ENCODE measurements around the gene KCNMA1. TPM values are rescaled to one million over a fixed set of nuclear protein-coding genes. Genes with fewer than 3 reads are reported as not detected.

Gene KCNMA1
- total and polyA plus RNA-seq, 9 of the 15 experiments (the other 6 are each of a cell fraction or from before 2014, with no cell fraction given) = 0.01 to 0.95 (median 0.15) TPM; not detected in 4

- no peak for TF ChIP-seq ILF3 (IDR thresholded peaks at IDR 0.05; ENCODE audit: borderline replicate concordance)
- TF ChIP-seq LCOR (CRISPR knock-in tag; IDR thresholded peaks at IDR 0.05) = no peak
- TF ChIP-seq KAT2B (IDR thresholded peaks at IDR 0.05; ENCODE audit: low read depth, low read length) = no peak
- no peak for TF ChIP-seq MCM5 (IDR thresholded peaks at IDR 0.05; ENCODE audit: low read depth)
Measured at GRCh38 chr10:77631241-77631640, 6.4 kb downstream of the KCNMA1 start (continued).

DNA sequence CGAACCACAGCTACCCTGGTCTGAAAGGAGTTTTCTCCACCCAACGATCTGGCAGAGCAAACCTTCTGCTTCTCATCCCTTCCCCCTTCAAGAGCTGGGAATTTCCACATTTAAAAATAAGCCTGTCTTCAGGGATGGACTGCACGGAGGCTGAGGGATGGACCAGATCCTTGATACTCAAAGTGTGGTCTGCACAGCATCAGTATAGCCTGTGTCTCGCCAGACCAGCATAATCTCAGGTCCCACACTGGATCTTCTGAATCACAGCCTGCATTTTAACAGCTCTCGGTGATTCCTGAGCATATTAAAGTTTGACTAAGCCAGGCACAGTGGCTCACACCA lies 7.1 kb downstream of the KCNMA1 start:
- ChIA-PET CTCF (ENCODE audit: low intra/inter-chr PET ratio) (no interaction called here), POLR2A (no interaction called here)
- FAIRE-seq (no peak), ATAC-seq (no peak), DNase-seq (ENCODE audit: extremely low read depth in 1 of 4, low spot score in 3 of 4) (no peak)
- intact Hi-C loops (cut with micrococcal nuclease) = no loop called here
- no peaks in the 10 kb centered on the region for H3K79me2 ChIP-seq (ENCODE audit: control insufficient read depth, insufficient read depth, low read length)
- H3K4me3 ChIP-seq = no peak overlapping the region
- no peaks in the 10 kb centered on the region for H3K36me3 ChIP-seq (ENCODE audit: control insufficient read depth, insufficient read depth, low read length)
- H3K4me1 ChIP-seq (replicated peaks in 1 of 2; ENCODE audit: control insufficient read depth in 2 of 2, insufficient read depth in 2 of 2, low read length in 2 of 2) = no peaks in the 10 kb centered on the region
- no peak overlapping the region for H3K4me2 ChIP-seq (ENCODE audit: insufficient read depth, low read length)
- H3K27me3 ChIP-seq (ENCODE audit: control insufficient read depth in 2 of 2, insufficient read depth in 2 of 2, low read length in 2 of 2) = peaks cover 4 to 9% of the 10 kb centered on the region in 2 experiments; a peak in 3 of 5 replicates
- 1% methylated on average over 5 of the region's 5 CpGs for WGBS (ENCODE audit: insufficient coverage, low coverage, missing lambda C conversion rate)
- no peaks in the 10 kb centered on the region; the same call in 1 of the 2 replicates for H4K20me1 ChIP-seq (replicated peaks; ENCODE audit: control insufficient read depth, insufficient read depth, low read length)
- H3K9me3 ChIP-seq (replicated peaks; ENCODE audit: control insufficient read depth, insufficient read depth, low read depth, low read length) = no peaks in the 10 kb centered on the region
- no peaks in the 10 kb centered on the region for H3K9me1 ChIP-seq (ENCODE audit: control insufficient read depth, insufficient read depth, low read length)
- H3K27ac ChIP-seq (ENCODE audit: extremely low read depth, low read depth, low read length) = no peak overlapping the region
- no TSS peak for BruUV-seq (replicated peaks)
- in situ Hi-C loops (cut with MboI) = loop anchor here (25.0 kb wide), 1 partner anchor 243 kb away; no protein-coding TSS in a partner anchor
- no peak overlapping the region for H3K9ac ChIP-seq (ENCODE audit: insufficient read depth in 1 of 2, low read depth in 2 of 2, low read length in 2 of 2)
- no peak overlapping the region for H2AFZ ChIP-seq (ENCODE audit: low read depth, low read length)
- TF ChIP-seq REST (IDR thresholded peaks at IDR 0.05; ENCODE audit: borderline replicate concordance) = no peak
- no peak for TF ChIP-seq REST (CRISPR knock-in tag; IDR thresholded peaks at IDR 0.05; ENCODE audit: low read depth)
- TF ChIP-seq IRF2 (CRISPR knock-in tag; IDR thresholded peaks at IDR 0.05) = no peak
- TF ChIP-seq POLR2G (IDR thresholded peaks at IDR 0.05; ENCODE audit: low read depth, low read length) = no peak
- no peak for TF ChIP-seq FOS (IDR thresholded peaks at IDR 0.05; ENCODE audit: extremely low read depth, insufficient read length)
- TF ChIP-seq RBM15 (IDR thresholded peaks at IDR 0.05; ENCODE audit: insufficient read depth, low read length) = no peak
- no peak for TF ChIP-seq NR3C1 (CRISPR knock-in tag; IDR thresholded peaks at IDR 0.05)
- no peak for TF ChIP-seq STAT5A (IDR thresholded peaks at IDR 0.05; ENCODE audit: borderline replicate concordance, low read length)
- no peak for TF ChIP-seq HNRNPUL1 (IDR thresholded peaks at IDR 0.05; ENCODE audit: low read length)
- TF ChIP-seq HDAC2 (IDR thresholded peaks at IDR 0.05) = no peak
- TF ChIP-seq, protein P1, sequence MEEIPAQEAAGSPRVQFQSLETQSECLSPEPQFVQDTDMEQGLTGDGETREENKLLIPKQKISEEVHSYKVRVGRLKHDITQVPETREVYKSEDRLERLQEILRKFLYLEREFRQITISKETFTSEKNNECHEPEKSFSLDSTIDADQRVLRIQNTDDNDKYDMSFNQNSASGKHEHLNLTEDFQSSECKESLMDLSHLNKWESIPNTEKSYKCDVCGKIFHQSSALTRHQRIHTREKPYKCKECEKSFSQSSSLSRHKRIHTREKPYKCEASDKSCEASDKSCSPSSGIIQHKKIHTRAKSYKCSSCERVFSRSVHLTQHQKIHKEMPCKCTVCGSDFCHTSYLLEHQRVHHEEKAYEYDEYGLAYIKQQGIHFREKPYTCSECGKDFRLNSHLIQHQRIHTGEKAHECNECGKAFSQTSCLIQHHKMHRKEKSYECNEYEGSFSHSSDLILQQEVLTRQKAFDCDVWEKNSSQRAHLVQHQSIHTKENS (CRISPR knock-in tag; IDR thresholded peaks at IDR 0.05) = no peak
- no peak for TF ChIP-seq MCM3 (IDR thresholded peaks at IDR 0.05)
